Measurements from ENCODE around the gene SOX6. TPM values are rescaled to one million over a fixed set of nuclear protein-coding genes. Genes with fewer than 3 reads are reported as not detected.

The SOX6 gene
- total and polyA plus RNA-seq, 2 of the 13 experiments (the other 11 are each of a cell fraction or from before 2014, with no cell fraction given), result 2.6 to 11.2 TPM

- in situ Hi-C loops (cut with HindIII; ENCODE audit: extremely low pct_ligation_motif_present, low pct_unique_long_range_greater_than_20kb), result no loop called here
- WGBS (ENCODE audit: low lambda C conversion rate), result 75% methylated on average over 20 of the region's 24 CpGs
- ChIA-PET POLR2A (no interaction called here), CTCF (ENCODE audit: low intra/inter-chr PET ratio, low total read pairs) (no interaction called here)
- H3K4me2 ChIP-seq (ENCODE audit: low read depth, low read length), result no peak overlapping the region
- no peaks in the 10 kb centered on the region for H3K36me3 ChIP-seq (replicated peaks in 1 of 2; ENCODE audit: control insufficient read depth in 1 of 2, insufficient read depth in 2 of 2, low read length in 2 of 2)
- no peaks in the 10 kb centered on the region for H4K20me1 ChIP-seq (ENCODE audit: insufficient read depth, low read length)
- no peak overlapping the region for H2AFZ ChIP-seq (ENCODE audit: low read length)
- ATAC-seq (no peak), DNase-seq (ENCODE audit: low spot score) (no peak), FAIRE-seq (no peak)
- no peaks in the 10 kb centered on the region for H3K9me3 ChIP-seq (ENCODE audit: low read length)
- no peak overlapping the region for H3K27ac ChIP-seq (ENCODE audit: extremely low read length, insufficient read depth, low read length)
- H3K4me3 ChIP-seq (replicated peaks in 1 of 3; ENCODE audit: insufficient read depth in 1 of 3, low read depth in 2 of 3, low read length in 3 of 3), result no peak overlapping the region
- peaks cover 0 to 11% of the 10 kb centered on the region in 2 experiments; a peak in 3 of 5 replicates for H3K27me3 ChIP-seq (ENCODE audit: control insufficient read depth in 1 of 2, insufficient read depth in 2 of 2, low read length in 2 of 2)
- no peak overlapping the region for H3K9ac ChIP-seq (ENCODE audit: insufficient read depth, low read depth, low read length)
- intact Hi-C loops (cut with micrococcal nuclease; ENCODE audit: unreplicated experiment), result no loop called here
- no TSS peak for BruUV-seq (replicated peaks)
- no peaks in the 10 kb centered on the region; the same call in 1 of the 2 replicates for H3K4me1 ChIP-seq (ENCODE audit: insufficient read depth, low read length)
- no peaks in the 10 kb centered on the region for H3K79me2 ChIP-seq (ENCODE audit: insufficient read depth, low read length)
- no peak for TF ChIP-seq HNF4A (CRISPR knock-in tag; IDR thresholded peaks at IDR 0.05)
- no peak for TF ChIP-seq MED1 (CRISPR knock-in tag; IDR thresholded peaks at IDR 0.05)
- no peak for TF ChIP-seq HDAC2 (CRISPR knock-in tag; IDR thresholded peaks at IDR 0.05)
- no peak for TF ChIP-seq KDM5A (IDR thresholded peaks at IDR 0.05; ENCODE audit: borderline replicate concordance, low read length)
- no peak for TF ChIP-seq ZNF616 (CRISPR knock-in tag; IDR thresholded peaks at IDR 0.05; ENCODE audit: low read depth)
- TF ChIP-seq NFATC3 (CRISPR knock-in tag; IDR thresholded peaks at IDR 0.05), result no peak
- TF ChIP-seq RFXANK (CRISPR knock-in tag; IDR thresholded peaks at IDR 0.05), result no peak
- no peak for TF ChIP-seq KLF15 (CRISPR knock-in tag; IDR thresholded peaks at IDR 0.05; ENCODE audit: borderline replicate concordance)
- no peak for TF ChIP-seq ZNF639 (CRISPR knock-in tag; conservative IDR thresholded peaks at IDR 0.05)
- TF ChIP-seq ATF7 (IDR thresholded peaks at IDR 0.05), result no peak
- no peak for TF ChIP-seq ATF7 (CRISPR knock-in tag; IDR thresholded peaks at IDR 0.05)
- TF ChIP-seq KLF9 (CRISPR knock-in tag; IDR thresholded peaks at IDR 0.05; ENCODE audit: low read depth), result no peak
- no peak for TF ChIP-seq SRSF4 (IDR thresholded peaks at IDR 0.05; ENCODE audit: low read depth, low read length, poor library complexity, severe bottlenecking)
- TF ChIP-seq NFE2 (CRISPR knock-in tag; IDR thresholded peaks at IDR 0.05), result no peak
- no peak for TF ChIP-seq HES4 (CRISPR knock-in tag; IDR thresholded peaks at IDR 0.05; ENCODE audit: borderline replicate concordance)
Measured at GRCh38 chr11:15938121-15938611, 418.2 kb downstream of the SOX6 start.
